GM18951 (cell line): ENCODE results near the gene GTF2H3.

Experiments
- POLR2A ChIP-seq: IDR thresholded peaks from 4 replicates; pipeline ENCODE4 v1.6.1; 2011; ENCODE audit warnings: mild to moderate bottlenecking; ENCODE audit not compliant: insufficient read length, insufficient read depth; ENCODE audit errors: extremely low read depth
- in situ Hi-C: fragments of 300-500 bp; cut with MboI; formaldehyde crosslinking; loops from one replicate; pipeline ENCODE4 v1.12.0; 2022; ENCODE audit warnings: low sequenced_read_pairs, mixed read lengths, inconsistent platforms; ENCODE audit not compliant: unreplicated experiment

Gene GTF2H3

GRCh38 chr12:123696207-123696606 lies 62.6 kb downstream of the GTF2H3 start:
- in situ Hi-C loops, result no loop called here
- no peak for TF ChIP-seq POLR2A

- in situ Hi-C loops, result no loop called here
Measured at GRCh38 chr12:123696646-123697045, 63.0 kb downstream of the GTF2H3 start.

GRCh38 chr12:123705935-123706334 lies 72.3 kb downstream of the GTF2H3 start:
- in situ Hi-C loops, result no loop called here
- TF ChIP-seq POLR2A, result no peak

More at GRCh38 chr12:123696646-123697045, 63.0 kb downstream of the GTF2H3 start:
- no peak for TF ChIP-seq POLR2A

- in situ Hi-C loops, result no loop called here
- TF ChIP-seq POLR2A, result no peak
Measured at GRCh38 chr12:123707466-123707865, 73.8 kb downstream of the GTF2H3 start.
